Body of pancreas (tissue), 4 donors: ENCODE measurements around the gene BTBD9.

ENCODE experiments used
- CTCF ChIP-seq, 7 experiments: fragments of 450-650 bp in 4 of 7; fragments of 200-600 bp in 3 of 7; sonication (generic) in 3 of 7; IDR thresholded peaks; one replicate each; pipeline ENCODE4 v1.5.1; 2016 to 2019; ENCODE audit warnings: antibody characterized with exemption in 7 of 7
- POLR2A ChIP-seq, 3 donors: fragments of 450-650 bp; IDR thresholded peaks; one replicate each; pipeline ENCODE4 v1.6.1; 2016; ENCODE audit warnings: antibody characterized with exemption in 3 of 3, mild to moderate bottlenecking in 2 of 3

- no peak for TF ChIP-seq CTCF (IDR thresholded peaks at IDR 0.05)
- TF ChIP-seq POLR2A (IDR thresholded peaks at IDR 0.05) = no peak
Measured at GRCh38 chr6:38684237-38684636, 44.5 kb upstream of the BTBD9 start.
